H1 (cell line): ENCODE data around the gene GGA2. TPM values are rescaled to one million over a fixed set of nuclear protein-coding genes. Genes with fewer than 3 reads are reported as not detected.

Source experiments
- CTCF ChIA-PET: fragments of 300-600 bp; sonication (Branson Sonifier 250); formaldehyde crosslinking; loops from one replicate; lab custom pipeline; 2021; ENCODE audit not compliant: partially characterized antibody; lab: Charles Lee
- POLR2A ChIA-PET: fragments of 300-600 bp; sonication (Branson Sonifier 250); formaldehyde crosslinking; loops from one replicate; lab custom pipeline; 2021; ENCODE audit warnings: inconsistent platforms; ENCODE audit not compliant: partially characterized antibody; lab: Charles Lee
- DNase-seq, 2 experiments: peaks; one replicate each; pipeline versions ENCODE4 v3.0.0 to v3.0.0-alpha.2; 2010 to 2022; ENCODE audit warnings: low spot score in 2 of 2, low read depth in 1 of 2, mixed read lengths in 1 of 2
- FAIRE-seq: peaks from 2 replicates; lab custom pipeline; 2011; peaks lifted over from hg19 to GRCh38; lab: Jason Lieb, UNC
- H2AFZ ChIP-seq: 2 replicates; pipeline ENCODE4 v1.8.1; 2012; ENCODE audit warnings: low read length, inconsistent platforms
- H2AK5ac ChIP-seq: 2 replicates; pipeline ENCODE4 v1.6.1; 2013; ENCODE audit warnings: low read depth, low read length
- H2BK120ac ChIP-seq: replicated peaks from 2 replicates; pipeline ENCODE3; 2013; ENCODE audit warnings: low read depth, low read length, inconsistent platforms
- H2BK12ac ChIP-seq: 2 replicates; pipeline ENCODE4 v1.6.1; 2013; ENCODE audit warnings: low read depth, low read length
- H2BK15ac ChIP-seq: 2 replicates; pipeline ENCODE4 v1.6.1; 2013; ENCODE audit warnings: low read length
- H2BK20ac ChIP-seq: 2 replicates; pipeline ENCODE4 v1.6.1; 2013; ENCODE audit warnings: low read length
- H2BK5ac ChIP-seq: 2 replicates; pipeline ENCODE4 v1.6.1; 2013; ENCODE audit warnings: low read depth, low read length
- H3K14ac ChIP-seq: 2 replicates; pipeline ENCODE4 v1.6.1; 2013; ENCODE audit warnings: inconsistent platforms; ENCODE audit not compliant: insufficient read length
- H3K18ac ChIP-seq: 2 replicates; pipeline ENCODE4 v1.6.1; 2013; ENCODE audit warnings: low read length; ENCODE audit errors: extremely low read depth
- H3K23ac ChIP-seq: 2 replicates; pipeline ENCODE4 v1.6.1; 2013; ENCODE audit warnings: inconsistent platforms; ENCODE audit not compliant: insufficient read length
- H3K23me2 ChIP-seq: 2 replicates; pipeline ENCODE4 v1.6.1; 2013; ENCODE audit warnings: low read depth, low read length
- H3K27ac ChIP-seq: 2 replicates; pipeline ENCODE4 v1.6.1; 2011; ENCODE audit warnings: low read depth, low read length, inconsistent platforms
- H3K27me3 ChIP-seq, 4 experiments: replicated peaks in 1 of 4; 1 replicate in 1 of 4; 2 replicates in 3 of 4; pipeline versions ENCODE4 v1.6.1 to v1.8.1; 2011 to 2013; ENCODE audit warnings: low read length in 3 of 4, mild to moderate bottlenecking in 3 of 4, inconsistent platforms in 2 of 4, mixed read lengths in 2 of 4, moderate library complexity in 1 of 4; ENCODE audit not compliant: control insufficient read depth in 3 of 4, insufficient read depth in 3 of 4; ENCODE audit errors: extremely low read depth in 1 of 4
- H3K36me3 ChIP-seq, 4 experiments: 2 replicates each; pipeline versions ENCODE4 v1.6.1 to v1.8.1; 2011 to 2013; ENCODE audit warnings: mild to moderate bottlenecking in 4 of 4, low read length in 3 of 4, moderate library complexity in 2 of 4, control low read depth in 1 of 4, inconsistent platforms in 1 of 4; ENCODE audit not compliant: insufficient read depth in 4 of 4, control insufficient read depth in 2 of 4
- H3K4ac ChIP-seq: replicated peaks from 2 replicates; pipeline ENCODE3; 2013; ENCODE audit warnings: low read length, low read depth, mixed read lengths, inconsistent platforms; ENCODE audit not compliant: insufficient read length
- H3K4me1 ChIP-seq, 4 experiments: replicated peaks in 1 of 4; 1 replicate in 1 of 4; 2 replicates in 3 of 4; pipeline versions ENCODE4 v1.6.1 to v1.8.1; 2011 to 2013; ENCODE audit warnings: low read length in 3 of 4, inconsistent platforms in 2 of 4, mixed read lengths in 1 of 4; ENCODE audit not compliant: insufficient read depth in 4 of 4, control insufficient read depth in 3 of 4
- H3K4me2 ChIP-seq, 2 experiments: 2 replicates each; pipeline versions ENCODE4 v1.6.1 to v1.8.1; 2011 to 2013; ENCODE audit warnings: low read depth in 2 of 2, low read length in 2 of 2, control low read depth in 1 of 2, inconsistent platforms in 1 of 2, mild to moderate bottlenecking in 1 of 2; ENCODE audit not compliant: insufficient read depth in 1 of 2
- H3K4me3 ChIP-seq, 4 experiments: fragments of 200-600, 300-600 bp in 1 of 4; sonication (generic), shearing (Covaris generic), sonication (Bioruptor Twin) in 1 of 4; 2 replicates each; pipeline versions ENCODE4 v1.5.1 to v1.8.1; 2011 to 2016; ENCODE audit warnings: low read length in 4 of 4, low read depth in 3 of 4, control low read depth in 2 of 4, inconsistent platforms in 2 of 4, mild to moderate bottlenecking in 2 of 4, mixed read lengths in 1 of 4, moderate library complexity in 1 of 4; ENCODE audit not compliant: insufficient read depth in 2 of 4; ENCODE audit errors: extremely low read depth in 1 of 4
- H3K56ac ChIP-seq: replicated peaks from 2 replicates; pipeline ENCODE3; 2013; ENCODE audit warnings: low read depth, mild to moderate bottlenecking, mixed read lengths, low read length, inconsistent platforms; ENCODE audit not compliant: insufficient read length
- H3K79me1 ChIP-seq: 2 replicates; pipeline ENCODE4 v1.6.1; 2013; ENCODE audit warnings: low read depth, low read length, control low read depth
- H3K79me2 ChIP-seq, 2 experiments: 2 replicates each; pipeline versions ENCODE4 v1.6.1 to v1.8.1; 2012 to 2013; ENCODE audit warnings: low read length in 2 of 2, mild to moderate bottlenecking in 2 of 2, inconsistent platforms in 1 of 2; ENCODE audit not compliant: insufficient read depth in 2 of 2, control insufficient read depth in 1 of 2
- H3K9ac ChIP-seq, 4 experiments: replicated peaks in 1 of 4; 1 replicate in 1 of 4; 2 replicates in 3 of 4; pipeline versions ENCODE4 v1.6.1 to v1.8.1; 2011 to 2013; ENCODE audit warnings: low read depth in 3 of 4, low read length in 3 of 4, control low read depth in 2 of 4, mild to moderate bottlenecking in 2 of 4, moderate library complexity in 2 of 4, inconsistent platforms in 1 of 4; ENCODE audit errors: extremely low read depth in 1 of 4
- H3K9me3 ChIP-seq, 2 experiments: 2 replicates each; pipeline versions ENCODE4 v1.6.1 to v1.8.1; 2012 to 2013; ENCODE audit warnings: mild to moderate bottlenecking in 2 of 2, moderate library complexity in 2 of 2, control low read depth in 1 of 2, inconsistent platforms in 1 of 2, low read depth in 1 of 2, low read length in 1 of 2, mixed read lengths in 1 of 2; ENCODE audit not compliant: insufficient read depth in 2 of 2
- H4K20me1 ChIP-seq, 2 experiments: replicated peaks in 1 of 2; 2 replicates each; pipeline versions ENCODE3 to v1.8.1; 2011 to 2013; ENCODE audit warnings: inconsistent platforms in 2 of 2, low read length in 2 of 2, mild to moderate bottlenecking in 1 of 2; ENCODE audit not compliant: insufficient read depth in 2 of 2, control insufficient read depth in 1 of 2
- H4K5ac ChIP-seq: 2 replicates; pipeline ENCODE4 v1.6.1; 2013; ENCODE audit warnings: low read length, low read depth, mixed read lengths, inconsistent platforms; ENCODE audit not compliant: insufficient read length
- H4K8ac ChIP-seq: 2 replicates; pipeline ENCODE4 v1.8.0; 2013; ENCODE audit warnings: mild to moderate bottlenecking, moderate library complexity, low read length, inconsistent platforms; ENCODE audit not compliant: insufficient read depth; ENCODE audit errors: extremely low read depth
- H4K91ac ChIP-seq: replicated peaks from 2 replicates; pipeline ENCODE3; 2013; ENCODE audit warnings: low read length, mixed read lengths, inconsistent platforms; ENCODE audit not compliant: insufficient read length
- NANOG ChIP-seq: IDR thresholded peaks from 2 replicates; pipeline ENCODE4 v1.6.1; 2011; ENCODE audit warnings: low read length, low read depth, mild to moderate bottlenecking, inconsistent platforms; ENCODE audit not compliant: insufficient read depth, poor library complexity, severe bottlenecking
- WGBS, 2 experiments: shearing (Covaris generic) in 1 of 2; methylation state at CpG; one replicate each; pipeline versions ENCODE4 v1.1.6 to v1.1.7; 2013 to 2015; ENCODE audit warnings: low lambda C conversion rate in 2 of 2, mixed read lengths in 2 of 2, inconsistent platforms in 1 of 2, low coverage in 1 of 2, missing lambda C conversion rate in 1 of 2; ENCODE audit not compliant: insufficient replicate concordance in 2 of 2, insufficient coverage in 1 of 2, insufficient read length in 1 of 2; ENCODE audit errors: extremely low coverage in 1 of 2, missing lambda C conversion rate in 1 of 2; 5-methylcytosine and 5-hydroxymethylcytosine counted together
- polyA plus RNA-seq, 7 experiments: library from polyadenylated mRNA; depleted of rRNA in 3 of 7; stranded (reverse) in 5 of 7; unstranded in 2 of 7; fragments of >200 nt in 5 of 7; fragments of 200-250 nt in 2 of 7; gene quantifications; 1 replicate in 5 of 7; 2 replicates in 1 of 7; 4 replicates in 1 of 7; pipeline versions ENCODE4 v1.2.1 to v1.2.3, GENCODE V29; 2011 to 2013; ENCODE audit warnings: missing spikeins in 2 of 7, mixed read lengths in 2 of 7
- total RNA-seq: library from RNA; stranded (reverse); fragmentation: NEBNext Ultra II Directional; extraction: Animal tissue kit (Norgen Biotek cat#: 25700); gene quantifications from 2 replicates; pipeline ENCODE4 v1.2.1, GENCODE V29; 2021

The GGA2 gene
- total and polyA plus RNA-seq, 2 of the 8 experiments (the other 6 are each of a cell fraction or from before 2014, with no cell fraction given), result 65.8 to 114 TPM

DNA sequence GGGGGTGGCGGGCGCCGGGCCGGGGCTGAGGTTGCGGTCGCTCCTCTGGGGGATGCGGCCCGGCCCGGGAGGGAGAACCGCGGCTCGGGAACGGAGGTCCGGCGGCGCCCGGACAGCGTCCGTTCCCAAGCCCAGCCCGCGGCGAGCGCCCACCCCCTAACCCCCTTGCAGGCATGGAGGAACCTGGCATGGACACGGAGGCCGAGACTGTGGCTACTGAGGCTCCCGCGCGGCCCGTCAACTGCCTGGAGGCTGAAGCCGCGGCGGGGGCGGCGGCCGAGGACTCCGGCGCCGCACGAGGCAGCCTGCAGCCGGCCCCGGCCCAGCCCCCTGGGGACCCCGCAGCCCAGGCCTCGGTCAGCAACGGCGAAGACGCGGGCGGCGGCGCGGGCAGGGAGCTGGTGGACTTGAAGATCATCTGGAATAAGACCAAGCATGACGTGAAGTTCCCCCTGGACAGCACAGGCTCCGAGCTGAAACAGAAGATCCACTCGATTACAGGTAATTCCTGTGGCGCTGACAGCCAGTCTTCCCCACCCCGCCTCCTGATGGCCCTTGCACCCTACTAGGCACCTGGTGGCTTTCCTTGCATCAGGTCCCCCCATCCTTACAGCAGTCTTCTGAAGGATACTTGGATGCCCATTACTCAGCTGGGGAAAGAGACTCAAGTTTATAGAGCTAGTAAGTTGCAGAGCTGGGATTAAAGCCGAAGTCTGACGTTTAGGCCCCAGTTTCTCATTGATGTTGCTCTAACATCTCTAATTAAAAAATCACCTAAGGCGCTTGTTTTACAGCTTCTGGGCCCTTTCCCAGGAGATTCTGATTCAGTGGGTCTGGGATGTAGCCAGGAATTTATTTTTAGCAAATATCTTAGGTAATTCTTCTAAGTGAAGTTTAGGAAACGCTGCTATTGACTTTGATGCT lies 47.7 kb upstream of the GGA2 start:
- WGBS, 2 experiments, result 13% methylated on average over 23 of the region's 60 CpGs; no CpG with 5 or more reads in 1 of the 2 experiments
- Histone ChIP-seq H3K9me3 (no peaks in the 10 kb centered on the region), H2BK15ac (no peak overlapping the region), H3K23ac (no peak overlapping the region), H2BK12ac (no peak overlapping the region), H3K4ac (no peak overlapping the region), H2BK5ac (peak overlapping the region; percentile 19; the same call in 1 of the 2 replicates), H2AFZ (no peak overlapping the region), H4K8ac (peak overlapping the region; percentile 60; the same call in 1 of the 2 replicates), H3K18ac (peak overlapping the region; percentile 42; the same call in 1 of the 2 replicates), H2BK20ac (no peak overlapping the region), H3K79me2 (peaks cover 0 to 62% of the 10 kb centered on the region in 2 experiments), H3K56ac (no peak overlapping the region), H3K36me3 (peaks cover 14 to 39% (median 36%) of the 10 kb centered on the region in 4 experiments), H3K9ac (peak overlapping the region; percentile 74 to 100 (median 93)), H2BK120ac (no peak overlapping the region), H4K5ac (peak overlapping the region; percentile 30), H3K4me3 (peak overlapping the region; percentile 44 to 90 (median 82)), H4K91ac (no peak overlapping the region), H3K4me2 (peak overlapping the region; percentile 61 to 90), H3K79me1 (no peaks in the 10 kb centered on the region), H3K14ac (no peak overlapping the region), H3K23me2 (no peaks in the 10 kb centered on the region), H2AK5ac (no peak overlapping the region), H3K27ac (peak overlapping the region; percentile 93), H3K4me1 (no peaks in the 10 kb centered on the region; a peak in 1 of 7 replicates), H3K27me3 (no peaks in the 10 kb centered on the region), H4K20me1 (peaks cover 3 to 4% of the 10 kb centered on the region in 2 experiments)
- no peak for DNase-seq
- FAIRE-seq, result no peak
- POLR2A ChIA-PET, result interaction anchor here (0.6 to 4.1 kb wide), 25 partner anchors 9 to 356 kb away, joined by 3 to 38 read pairs (median 3); partner anchors contain the start of genes COG7, DCTN5, GGA2 and NDUFAB1
- CTCF ChIA-PET, result interaction anchor here (0.6 to 4.1 kb wide), 6 partner anchors 17 to 122 kb away, joined by 3 to 17 read pairs (median 4); partner anchors contain the start of gene NDUFAB1
- no peak for TF ChIP-seq NANOG
